Kidney (tissue), 14 donors: ENCODE data around the gene SFMBT2. TPM values are rescaled to one million over a fixed set of nuclear protein-coding genes. Genes with fewer than 3 reads are reported as not detected.
"Not testable (repeated sequence)": the region's sequence is repeated elsewhere in the genome, so short reads cannot be mapped to it uniquely, and the experiment has no call there.

Source experiments
- DNase-seq, 5 donors: peaks; one replicate each; pipeline ENCODE4 v3.0.0-alpha.2; 2013 to 2020
- FAIRE-seq: peaks from 2 replicates; lab custom pipeline; 2012; peaks lifted over from hg19 to GRCh38; lab: Jason Lieb, UNC
- H3K27ac ChIP-seq, 2 donors: one replicate each; pipeline ENCODE4 v1.7.0; 2013; ENCODE audit warnings: low read depth in 2 of 2, low read length in 2 of 2, inconsistent platforms in 1 of 2
- H3K27me3 ChIP-seq: one replicate; pipeline ENCODE4 v1.7.1; 2013; ENCODE audit warnings: low read length, inconsistent platforms; ENCODE audit not compliant: control insufficient read depth, insufficient read depth
- H3K36me3 ChIP-seq, 3 donors: one replicate each; pipeline versions ENCODE4 v1.7.0 to v1.7.1; 2013; ENCODE audit warnings: low read length in 3 of 3, control low read depth in 1 of 3, inconsistent platforms in 1 of 3; ENCODE audit not compliant: insufficient read depth in 3 of 3, control insufficient read depth in 2 of 3
- H3K4me1 ChIP-seq, 3 donors: one replicate each; pipeline versions ENCODE4 v1.7.0 to v1.7.1; 2013; ENCODE audit warnings: low read length in 3 of 3, inconsistent platforms in 1 of 3, low read depth in 1 of 3; ENCODE audit not compliant: control insufficient read depth in 2 of 3, insufficient read depth in 2 of 3
- H3K4me3 ChIP-seq, 3 donors: one replicate each; pipeline versions ENCODE4 v1.7.0 to v1.8.1; 2013; ENCODE audit warnings: low read length in 3 of 3, control low read depth in 1 of 3, inconsistent platforms in 1 of 3
- H3K9ac ChIP-seq, 3 donors: one replicate each; pipeline versions ENCODE4 v1.7.0 to v1.7.1; 2013; ENCODE audit warnings: low read length in 3 of 3, control low read depth in 1 of 3, inconsistent platforms in 1 of 3
- H3K9me3 ChIP-seq, 3 donors: one replicate each; pipeline versions ENCODE4 v1.7.0 to v1.7.1; 2013; ENCODE audit warnings: low read length in 3 of 3, control low read depth in 1 of 3, inconsistent platforms in 1 of 3; ENCODE audit not compliant: control insufficient read depth in 2 of 3, insufficient read depth in 1 of 3
- CTCF ChIP-seq: IDR thresholded peaks from 3 replicates; pipeline ENCODE4 v1.5.1; 2012; ENCODE audit warnings: mild to moderate bottlenecking, moderate library complexity, borderline replicate concordance; ENCODE audit not compliant: insufficient read depth; ENCODE audit errors: extremely low read depth
- intact Hi-C: fragments of 100-400 bp; cut with DNase I; formaldehyde crosslinking; loops from one replicate; pipeline ENCODE4 v1.11.1; 2022
- polyA plus RNA-seq: library from polyadenylated mRNA; stranded (reverse); fragments of 350-450 nt; fragmentation: Illumina TruSeq; extraction: RNeasy Lipid Tissue Mini Kit (QIAGEN cat#74804); gene quantifications from one replicate; pipeline ENCODE4 v1.2.3, GENCODE V29; 2014; ENCODE audit warnings: low read depth, low replicate concordance; ENCODE audit not compliant: insufficient read depth
- total RNA-seq: library from RNA; stranded (reverse); fragmentation: NEBNext Ultra II Directional; extraction: Animal tissue kit (Norgen Biotek cat#: 25700); gene quantifications from one replicate; pipeline ENCODE4 v1.2.1, GENCODE V29; 2021
- donor health status: control.
- donor health status: control.
- donor health status: control.
- donor health status: control.
- donor health status: control.
- donor health status: DM: yes; HTN: yes; CAD: no.
- donor health status: Normal renal cell carcinoma (clear cell type).

Gene SFMBT2
- total and polyA plus RNA-seq, 2 donors from 2014 or later = 1.2 to 15.3 TPM

DNA sequence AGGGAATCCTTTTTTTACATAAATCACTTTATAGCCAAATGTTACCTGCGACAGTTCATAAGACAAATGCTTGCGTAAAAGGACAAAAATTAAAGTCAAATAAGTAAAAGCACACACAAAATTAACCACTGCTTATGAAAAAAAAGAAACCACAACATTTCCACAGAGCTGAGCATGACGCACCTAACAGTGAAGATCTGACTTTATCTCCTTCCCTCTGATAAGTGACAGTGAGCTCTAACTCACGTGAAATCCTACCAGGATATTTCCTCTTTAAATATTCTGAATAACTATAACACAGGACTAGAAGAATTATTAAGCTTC lies 225.5 kb downstream of the SFMBT2 start:
- FAIRE-seq = no peak
- Histone ChIP-seq H3K9ac (no peak overlapping the region), H3K4me1 (no peaks in the 10 kb centered on the region), H3K9me3 (no peaks in the 10 kb centered on the region), H3K36me3 (peaks cover 0 to 2% (median 0%) of the 10 kb centered on the region in 3 donors), H3K4me3 (no peak overlapping the region), H3K27ac (no peak overlapping the region), H3K27me3 (no peaks in the 10 kb centered on the region)
- TF ChIP-seq CTCF = no peak
- DNase-seq = no peak
- intact Hi-C loops = no loop called here

- no peak overlapping the region for H3K27ac ChIP-seq
- FAIRE-seq = no peak
- no peaks in the 10 kb centered on the region for H3K4me1 ChIP-seq
- no peak for TF ChIP-seq CTCF
- no peak for DNase-seq
- H3K9ac ChIP-seq = no peak overlapping the region
- peaks cover 0 to 2% (median 0%) of the 10 kb centered on the region in 3 donors for H3K36me3 ChIP-seq
- H3K4me3 ChIP-seq = no peak overlapping the region
- no peaks in the 10 kb centered on the region for H3K9me3 ChIP-seq
- intact Hi-C loops = no loop called here
- no peaks in the 10 kb centered on the region for H3K27me3 ChIP-seq
Observed at GRCh38 chr10:7184660-7185366, 226.0 kb downstream of the SFMBT2 start.

DNA sequence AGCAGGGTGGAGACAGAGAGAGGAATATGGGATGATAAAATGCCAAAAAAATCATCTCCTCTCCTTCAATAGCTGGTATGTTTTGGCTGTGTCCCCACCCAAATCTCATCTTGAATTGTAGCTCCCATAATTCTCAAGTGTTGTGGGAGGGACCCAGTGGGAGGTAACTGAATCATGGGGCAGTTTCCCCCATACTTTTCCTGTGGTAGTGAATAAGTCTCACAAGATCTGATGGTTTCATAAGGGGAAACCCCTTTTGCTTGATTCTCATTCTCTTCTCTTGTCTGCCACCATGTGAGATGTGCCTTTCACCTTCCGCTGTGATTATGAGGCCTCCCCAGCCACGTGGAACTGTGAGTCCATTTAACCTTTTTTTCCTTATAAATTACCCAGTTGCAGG lies 226.7 kb downstream of the SFMBT2 start:
- intact Hi-C loops, H3K4me1 ChIP-seq, H3K9ac ChIP-seq, H3K27ac ChIP-seq, H3K27me3 ChIP-seq, H3K36me3 ChIP-seq, FAIRE-seq, H3K4me3 ChIP-seq, DNase-seq, H3K9me3 ChIP-seq: not testable (repeated sequence)

DNA sequence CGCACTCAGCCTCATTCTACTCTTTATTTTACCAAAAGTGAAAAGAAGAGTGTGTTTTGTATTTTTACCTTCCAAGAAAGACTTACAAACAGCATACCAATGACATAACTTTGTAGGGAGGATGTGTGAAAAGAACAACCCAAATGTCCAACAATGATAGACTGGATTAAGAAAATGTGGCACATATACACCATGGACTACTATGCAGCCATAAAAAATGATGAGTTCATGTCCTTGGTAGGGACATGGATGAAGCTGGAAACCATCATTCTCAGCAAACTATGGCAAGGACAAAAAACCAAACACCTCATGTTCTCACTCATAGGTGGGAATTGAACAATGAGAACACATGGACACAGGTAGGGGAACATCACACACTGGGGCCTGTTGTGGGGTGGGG lies 228.5 kb downstream of the SFMBT2 start:
- H3K9me3 ChIP-seq, H3K36me3 ChIP-seq, H3K27me3 ChIP-seq, intact Hi-C loops, H3K4me3 ChIP-seq, H3K4me1 ChIP-seq, H3K27ac ChIP-seq, FAIRE-seq, H3K9ac ChIP-seq, DNase-seq: not testable (repeated sequence)
